ENCODE results near the gene GMDS.

GRCh38 chr6:1630212-1630770, 615.1 kb downstream of the GMDS start:
- no peak for TF ChIP-seq POLR2AphosphoS5 (IDR thresholded peaks at IDR 0.05; ENCODE audit: low read depth, low read length)
- TF ChIP-seq TAF1 (IDR thresholded peaks at IDR 0.05; ENCODE audit: borderline replicate concordance, low read depth, low read length) = no peak

Data from GM12892 (cell line).